Thyroid gland (tissue), 4 donors: ENCODE results near the gene NPEPPS.
"Not testable (repeated sequence)": the region's sequence is repeated elsewhere in the genome, so short reads cannot be mapped to it uniquely, and the experiment has no call there.

Experiments
- CTCF ChIP-seq, 6 experiments: fragments of 200-600 bp in 3 of 6; fragments of 450-650 bp in 3 of 6; sonication (generic) in 3 of 6; IDR thresholded peaks; one replicate each; pipeline ENCODE4 v1.5.1; 2016 to 2019; ENCODE audit warnings: antibody characterized with exemption in 6 of 6, mild to moderate bottlenecking in 2 of 6, inconsistent platforms in 1 of 6, moderate library complexity in 1 of 6
- POLR2A ChIP-seq, 2 donors: fragments of 450-650 bp; IDR thresholded peaks; one replicate each; pipeline ENCODE4 v1.6.1; 2017; ENCODE audit warnings: antibody characterized with exemption in 2 of 2, mild to moderate bottlenecking in 2 of 2, moderate library complexity in 1 of 2

- TF ChIP-seq CTCF (IDR thresholded peaks at IDR 0.05) = peak in 5 of 6 experiments; percentile 10 to 51 (median 32)
- TF ChIP-seq POLR2A (IDR thresholded peaks at IDR 0.05) = not testable (repeated sequence)
These were observed 30.3 kb upstream of the NPEPPS start for GRCh38 chr17:47500620-47501019.
